Medulla oblongata (tissue), 1 donor: Measurements from ENCODE around the gene KLHL26.

Source experiments
- DNase-seq: peaks from one replicate; pipeline ENCODE4 v3.0.0-alpha.2; 2015; ENCODE audit errors: extremely low spot score

Gene KLHL26

GRCh38 chr19:18603255-18603957 is 33.4 kb upstream of the KLHL26 start:
- DNase-seq = no peak

DNA sequence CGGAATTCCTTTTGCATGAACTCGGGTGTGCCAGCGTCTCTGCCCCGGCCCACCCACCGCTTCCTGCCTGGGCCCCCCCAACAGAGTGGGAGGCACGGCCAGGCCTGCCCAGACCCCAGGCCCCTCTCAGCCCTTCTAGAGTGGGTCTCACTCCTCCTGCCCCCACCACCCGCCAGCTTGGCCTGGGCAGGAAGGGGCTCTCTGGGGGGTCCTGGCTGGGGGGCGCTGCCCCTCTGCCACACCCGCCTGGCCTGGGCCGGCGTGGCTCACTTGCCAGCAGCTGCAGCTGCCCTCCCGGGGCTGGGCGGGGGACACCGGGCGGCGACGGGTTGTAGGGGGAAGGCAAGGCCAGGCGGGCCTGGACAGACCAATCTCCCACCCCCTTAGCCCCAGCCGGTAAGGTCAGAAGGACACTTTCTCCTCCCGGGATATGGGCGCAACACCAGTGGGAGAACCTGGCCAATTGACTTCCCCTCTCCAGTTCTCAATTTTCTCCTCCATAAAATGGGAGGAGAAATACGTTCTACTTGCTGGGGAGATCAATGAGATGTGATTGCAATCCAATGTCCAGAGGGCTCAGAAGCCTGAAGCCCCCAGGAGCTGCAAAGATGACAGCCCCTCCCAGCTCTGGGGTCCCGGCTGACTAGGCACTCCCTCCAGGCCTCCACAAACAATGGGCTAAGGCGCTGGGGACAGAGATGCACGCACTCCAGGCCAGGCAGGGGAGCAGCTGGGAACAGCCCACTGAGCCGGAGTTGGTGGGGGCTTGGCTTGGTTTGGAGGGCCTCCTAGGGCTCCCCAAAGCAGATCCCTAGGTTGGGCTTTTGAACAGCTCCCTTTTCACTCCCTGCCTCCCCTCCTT is 32.6 kb upstream of the KLHL26 start:
- DNase-seq = no peak

- DNase-seq = no peak
Measured at GRCh38 chr19:18604820-18605159, 32.0 kb upstream of the KLHL26 start.

- DNase-seq = no peak
Measured at GRCh38 chr19:18605196-18605545, 31.7 kb upstream of the KLHL26 start.

GRCh38 chr19:18605546-18606280 is 31.1 kb upstream of the KLHL26 start:
- no peak for DNase-seq

GRCh38 chr19:18606281-18607225 is 30.3 kb upstream of the KLHL26 start, which contains the start of gene CRLF1:
CRLF1 (minus strand) TSS chr19:18606799; CDS start chr19:18606656, 143 bp downstream.
- no peak for DNase-seq

GRCh38 chr19:18607226-18608101 is 29.4 kb upstream of the KLHL26 start:
- no peak for DNase-seq

GRCh38 chr19:18608102-18608804 is 28.6 kb upstream of the KLHL26 start:
- no peak for DNase-seq

DNA sequence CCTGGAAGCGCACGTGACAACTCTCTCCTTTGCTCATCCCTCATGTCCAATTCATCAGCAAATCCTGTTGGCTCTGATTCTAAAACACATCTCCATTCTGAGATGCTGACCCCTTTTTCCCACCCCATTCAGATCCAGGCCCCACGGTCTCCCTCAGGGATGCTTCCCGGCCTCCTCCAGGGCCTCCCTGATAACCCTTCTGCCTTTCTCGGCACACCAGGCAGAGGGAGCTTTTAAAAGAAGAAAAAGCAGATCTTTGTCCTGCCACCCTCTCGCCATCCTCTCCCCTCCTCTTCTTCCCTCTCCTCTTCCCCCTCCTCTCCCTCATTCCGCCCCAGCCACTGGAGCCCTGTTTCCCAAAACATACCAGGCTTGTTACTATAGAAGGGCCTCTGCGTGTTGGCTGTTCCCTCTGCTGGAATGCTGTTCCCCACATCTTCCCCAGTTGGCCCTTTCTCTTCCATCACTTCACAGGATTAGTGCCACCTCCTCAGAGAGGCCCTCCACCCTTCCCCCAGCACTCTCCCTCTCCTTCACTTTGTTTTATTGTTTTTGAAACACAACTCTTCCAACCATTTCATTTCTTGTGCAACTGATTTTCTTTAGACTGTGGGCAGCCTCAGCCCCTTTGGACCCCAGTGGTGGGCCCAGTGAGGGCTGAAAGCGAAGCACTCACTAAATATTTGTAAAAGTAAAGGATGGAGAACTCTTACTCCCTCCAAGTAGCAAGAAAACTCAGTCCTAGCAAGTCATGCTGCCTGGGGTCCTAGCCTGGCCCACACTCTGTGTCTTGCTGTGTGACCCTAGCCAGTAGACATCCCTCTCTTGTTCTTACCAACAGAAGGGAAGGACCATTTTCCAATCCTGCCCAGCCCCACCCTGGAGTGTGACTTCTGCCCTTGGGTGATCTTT is 27.8 kb upstream of the KLHL26 start:
- no peak for DNase-seq

- DNase-seq = no peak
Measured at GRCh38 chr19:18609717-18610051, 27.1 kb upstream of the KLHL26 start.

- no peak for DNase-seq
Measured at GRCh38 chr19:18610245-18610555, 26.6 kb upstream of the KLHL26 start.

GRCh38 chr19:18610556-18611326 is 26.1 kb upstream of the KLHL26 start:
- no peak for DNase-seq

GRCh38 chr19:18611327-18612050 is 25.3 kb upstream of the KLHL26 start:
- no peak for DNase-seq

DNA sequence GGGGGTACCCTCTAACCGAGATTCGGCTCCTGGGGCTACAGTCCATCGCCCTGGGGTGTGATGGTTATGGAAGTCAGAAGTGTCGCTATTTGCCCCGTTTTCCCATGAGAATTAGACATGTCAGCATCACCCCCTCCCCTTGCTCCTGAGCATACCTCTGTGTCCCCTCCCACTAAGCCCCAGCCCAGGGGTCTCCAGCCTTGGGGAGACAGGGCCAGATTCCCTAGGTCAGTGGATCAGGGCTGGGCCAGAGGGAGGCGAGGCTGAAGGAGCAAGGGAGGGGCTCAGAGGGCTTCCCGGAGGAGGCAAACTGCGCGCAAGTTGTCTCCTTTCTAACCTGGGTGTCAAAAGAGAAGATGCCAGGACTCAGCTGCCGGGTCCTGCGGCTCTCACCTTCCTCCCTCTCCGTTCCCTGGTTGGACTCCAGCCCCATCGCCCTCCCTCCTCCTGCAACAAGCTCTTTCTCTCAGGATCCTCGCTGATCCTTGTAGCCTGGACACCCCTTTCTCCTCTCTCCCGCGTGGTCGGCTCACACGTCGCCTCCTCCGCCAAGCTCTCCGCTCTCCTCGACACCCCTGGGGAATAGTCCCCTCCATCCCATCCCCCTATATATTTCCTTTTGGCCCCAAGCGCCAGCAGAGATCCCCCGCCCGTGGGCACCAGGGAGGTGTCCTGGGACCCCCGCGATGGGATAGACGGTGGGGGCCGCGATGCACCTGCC is 24.6 kb upstream of the KLHL26 start:
- no peak for DNase-seq

DNA sequence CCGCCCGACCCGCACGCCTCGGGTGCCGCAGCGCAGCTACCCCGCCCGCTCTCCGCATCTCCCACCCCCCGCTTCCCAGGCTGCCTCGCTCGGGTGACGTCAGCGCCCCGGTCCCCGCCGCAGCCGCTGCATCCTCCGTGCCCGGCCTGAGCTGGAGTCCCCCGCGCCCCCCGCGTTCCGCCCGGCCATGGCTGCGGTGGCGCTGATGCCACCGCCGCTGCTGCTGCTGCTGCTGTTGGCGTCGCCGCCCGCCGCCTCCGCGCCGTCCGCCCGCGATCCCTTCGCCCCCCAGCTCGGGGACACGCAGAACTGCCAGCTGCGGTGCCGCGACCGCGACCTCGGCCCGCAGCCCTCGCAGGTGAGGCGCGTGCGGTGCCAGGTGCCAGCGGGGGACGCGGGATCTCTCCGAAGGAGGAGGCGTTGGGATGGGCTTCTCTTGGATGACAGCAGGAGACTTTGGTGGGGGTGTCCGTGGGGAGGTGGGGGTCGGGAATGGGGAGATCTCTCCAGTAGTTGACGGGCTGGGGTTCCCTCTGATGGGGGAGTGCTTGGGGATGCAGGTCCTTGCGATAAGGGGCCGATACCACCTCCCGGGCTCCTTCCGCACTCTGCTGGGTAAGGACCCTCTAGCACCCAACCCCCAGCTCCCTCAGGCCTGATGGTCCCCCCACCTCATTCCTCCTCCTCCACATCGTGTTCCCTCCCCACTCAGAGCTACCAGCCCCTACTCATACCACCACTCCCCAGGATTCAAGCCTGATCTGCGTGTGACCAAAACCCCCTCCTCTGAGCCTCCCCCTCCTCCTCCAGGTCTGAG is 23.8 kb upstream of the KLHL26 start, which contains the start of gene TMEM59L:
Gene TMEM59L (plus strand): TSS at position 99 of the 817 bp plus-strand sequence. CDS start 89 bp downstream, at position 188.
- DNase-seq = no peak
